Mesendoderm (in vitro differentiated cells): ENCODE data around the gene SULT1C4. TPM values are rescaled to one million over a fixed set of nuclear protein-coding genes. Genes with fewer than 3 reads are reported as not detected.
"Not testable (repeated sequence)": the region's sequence is repeated elsewhere in the genome, so short reads cannot be mapped to it uniquely, and the experiment has no call there.

Source experiments
- DNase-seq: peaks from one replicate; pipeline ENCODE4 v3.0.0; 2013
- H2AK5ac ChIP-seq: 2 replicates; pipeline ENCODE4 v1.6.1; 2013; ENCODE audit warnings: low read length, inconsistent platforms
- H2BK120ac ChIP-seq: 2 replicates; pipeline ENCODE4 v1.6.1; 2013; ENCODE audit warnings: low read depth, mild to moderate bottlenecking, low read length, moderate library complexity, mixed read lengths
- H2BK15ac ChIP-seq: replicated peaks from 2 replicates; pipeline ENCODE4 v1.6.1; 2013; ENCODE audit warnings: low read depth, mild to moderate bottlenecking, moderate library complexity
- H2BK5ac ChIP-seq: 2 replicates; pipeline ENCODE4 v1.6.1; 2013; ENCODE audit warnings: low read length, inconsistent platforms
- H3K18ac ChIP-seq: 2 replicates; pipeline ENCODE4 v1.6.1; 2013; ENCODE audit warnings: mild to moderate bottlenecking, low read length, mixed read lengths
- H3K23ac ChIP-seq: one replicate; pipeline ENCODE4 v1.6.1; 2013; ENCODE audit warnings: low read length
- H3K27ac ChIP-seq: 2 replicates; pipeline ENCODE4 v1.5.1; 2013; ENCODE audit warnings: low read depth, mild to moderate bottlenecking, inconsistent platforms, low read length, moderate library complexity
- H3K27me3 ChIP-seq: 2 replicates; pipeline ENCODE4 v1.6.1; 2013; ENCODE audit warnings: low read length, control low read depth, mild to moderate bottlenecking, inconsistent platforms; ENCODE audit not compliant: insufficient read depth, poor library complexity
- H3K36me3 ChIP-seq: 2 replicates; pipeline ENCODE4 v1.6.1; 2013; ENCODE audit warnings: low read length, inconsistent platforms; ENCODE audit not compliant: control insufficient read depth, insufficient read depth
- H3K4ac ChIP-seq: one replicate; pipeline ENCODE4 v1.6.1; 2013; ENCODE audit warnings: low read depth, mild to moderate bottlenecking, low read length, moderate library complexity
- H3K4me1 ChIP-seq: 2 replicates; pipeline ENCODE4 v1.6.1; 2013; ENCODE audit warnings: low read depth, low read length, inconsistent platforms; ENCODE audit not compliant: control insufficient read depth
- H3K4me2 ChIP-seq: 2 replicates; pipeline ENCODE4 v1.6.1; 2013; ENCODE audit warnings: low read length
- H3K4me3 ChIP-seq: 2 replicates; pipeline ENCODE4 v1.5.1; 2013; ENCODE audit warnings: mild to moderate bottlenecking, low read length
- H3K56ac ChIP-seq: one replicate; pipeline ENCODE4 v1.6.1; 2013; ENCODE audit warnings: low read length
- H3K79me1 ChIP-seq: 2 replicates; pipeline ENCODE4 v1.6.1; 2013; ENCODE audit warnings: low read length, inconsistent platforms
- H3K79me2 ChIP-seq: 2 replicates; pipeline ENCODE4 v1.6.1; 2013; ENCODE audit warnings: mild to moderate bottlenecking, low read length; ENCODE audit not compliant: control insufficient read depth, insufficient read depth
- H3K9ac ChIP-seq: 2 replicates; pipeline ENCODE4 v1.6.1; 2013; ENCODE audit warnings: low read length, inconsistent platforms
- H4K5ac ChIP-seq: one replicate; pipeline ENCODE4 v1.6.1; 2013; ENCODE audit warnings: low read length
- H4K8ac ChIP-seq: one replicate; pipeline ENCODE4 v1.6.1; 2013; ENCODE audit warnings: low read depth, mild to moderate bottlenecking, control low read depth, low read length, moderate library complexity
- WGBS: extraction: QIAGEN DNeasy Blood & Tissue Kit; methylation state at CpG from one replicate; pipeline ENCODE4 v1.1.7; 2013; ENCODE audit warnings: low lambda C conversion rate, missing lambda C conversion rate; ENCODE audit not compliant: insufficient coverage; ENCODE audit errors: extremely low coverage; 5-methylcytosine and 5-hydroxymethylcytosine counted together
- small RNA-seq: library from polyadenylated mRNA; stranded (forward); fragments of <200 nt; extraction: miRNeasy Mini kit (QIAGEN cat#:217004); gene quantifications from one replicate; pipeline ENCODE3, GENCODE V24; 2013; ENCODE audit not compliant: insufficient read depth

SULT1C4 gene

GRCh38 chr2:108423502-108424251 is 45.9 kb downstream of the SULT1C4 start:
- H3K9ac ChIP-seq = no peak overlapping the region
- no peak overlapping the region for H2BK15ac ChIP-seq
- no peak overlapping the region for H2AK5ac ChIP-seq
- H3K4me3 ChIP-seq = no peak overlapping the region
- WGBS = no CpG with 5 or more reads among the region's 8 CpGs
- H3K4me1 ChIP-seq = no peaks in the 10 kb centered on the region
- no peak overlapping the region for H4K8ac ChIP-seq
- no peak overlapping the region for H4K5ac ChIP-seq
- no peak overlapping the region for H3K23ac ChIP-seq
- DNase-seq = no peak
- no peak overlapping the region for H3K56ac ChIP-seq
- H3K36me3 ChIP-seq = no peaks in the 10 kb centered on the region
- H3K79me2 ChIP-seq = no peaks in the 10 kb centered on the region
- H3K4ac ChIP-seq = no peak overlapping the region
- no peak overlapping the region for H3K4me2 ChIP-seq
- H2BK5ac ChIP-seq = no peak overlapping the region
- H3K79me1 ChIP-seq = no peaks in the 10 kb centered on the region
- no peak overlapping the region for H2BK120ac ChIP-seq
- no peak overlapping the region for H3K18ac ChIP-seq
- no peaks in the 10 kb centered on the region for H3K27me3 ChIP-seq
- H3K27ac ChIP-seq = no peak overlapping the region

GRCh38 chr2:108428286-108429009 is 50.7 kb downstream of the SULT1C4 start:
- no peak overlapping the region for H3K9ac ChIP-seq
- no CpG with 5 or more reads among the region's 2 CpGs for WGBS
- H4K8ac ChIP-seq = no peak overlapping the region
- DNase-seq = no peak
- no peak overlapping the region for H3K4me3 ChIP-seq
- no peak overlapping the region for H2BK120ac ChIP-seq
- H3K36me3 ChIP-seq = no peaks in the 10 kb centered on the region
- H3K18ac ChIP-seq = no peak overlapping the region
- H3K4me2 ChIP-seq = no peak overlapping the region
- H2AK5ac ChIP-seq = no peak overlapping the region
- no peak overlapping the region for H3K27ac ChIP-seq
- H2BK15ac ChIP-seq = no peak overlapping the region
- H3K23ac ChIP-seq = no peak overlapping the region
- no peaks in the 10 kb centered on the region for H3K79me2 ChIP-seq
- no peaks in the 10 kb centered on the region for H3K27me3 ChIP-seq
- no peaks in the 10 kb centered on the region for H3K79me1 ChIP-seq
- H3K4me1 ChIP-seq = no peaks in the 10 kb centered on the region
- no peak overlapping the region for H2BK5ac ChIP-seq
- H3K56ac ChIP-seq = no peak overlapping the region
- H3K4ac ChIP-seq = no peak overlapping the region
- H4K5ac ChIP-seq = no peak overlapping the region

- not testable (repeated sequence) for H3K9ac ChIP-seq, H3K4me1 ChIP-seq, H2AK5ac ChIP-seq, H3K4ac ChIP-seq, H3K27ac ChIP-seq, H3K23ac ChIP-seq, H3K27me3 ChIP-seq, H2BK120ac ChIP-seq, DNase-seq, H3K56ac ChIP-seq, H4K5ac ChIP-seq, H3K36me3 ChIP-seq, H3K4me2 ChIP-seq, H3K18ac ChIP-seq, H2BK15ac ChIP-seq, H3K4me3 ChIP-seq, H4K8ac ChIP-seq, H3K79me2 ChIP-seq, H3K79me1 ChIP-seq, H2BK5ac ChIP-seq
- WGBS = no CpG with 5 or more reads among the region's 1 CpG
These were observed 57.8 kb downstream of the SULT1C4 start for GRCh38 chr2:108435578-108435977.

- WGBS = no CpG with 5 or more reads among the region's 1 CpG
These were observed 59.2 kb downstream of the SULT1C4 start for GRCh38 chr2:108436976-108437375.

More at GRCh38 chr2:108436976-108437375, 59.2 kb downstream of the SULT1C4 start:
- Histone ChIP-seq H3K56ac (no peak overlapping the region), H3K79me2 (no peaks in the 10 kb centered on the region), H3K4ac (no peak overlapping the region), H3K4me2 (no peak overlapping the region), H3K79me1 (no peaks in the 10 kb centered on the region), H2BK5ac (no peak overlapping the region), H3K18ac (no peak overlapping the region), H2BK15ac (no peak overlapping the region), H3K27me3 (no peaks in the 10 kb centered on the region), H3K36me3 (no peaks in the 10 kb centered on the region), H3K9ac (no peak overlapping the region), H2BK120ac (no peak overlapping the region), H3K27ac (no peak overlapping the region), H3K23ac (no peak overlapping the region), H4K5ac (no peak overlapping the region), H3K4me3 (no peak overlapping the region), H2AK5ac (no peak overlapping the region), H4K8ac (no peak overlapping the region), H3K4me1 (no peaks in the 10 kb centered on the region)
- no peak for DNase-seq

Small RNA genes within 50 kb of the gene (small RNA-seq; reads per million reads assigned to genes)
- gene SMIM12P1 = not detected
